GM18868 (cell line): ENCODE measurements around the gene ZNF408.

ENCODE experiments used
- ATAC-seq: cut with Tn5 transposase; IDR thresholded peaks from one replicate; pipeline ENCODE4 v1.9.1; 2021; ENCODE audit warnings: mild to moderate bottlenecking, moderate library complexity; ENCODE audit not compliant: unreplicated experiment

The ZNF408 gene

GRCh38 chr11:46675949-46676348, 24.9 kb upstream of the ZNF408 start:
- ATAC-seq: no peak

GRCh38 chr11:46676436-46677158, 24.2 kb upstream of the ZNF408 start:
- no peak for ATAC-seq

GRCh38 chr11:46677169-46677568, 23.7 kb upstream of the ZNF408 start:
- no peak for ATAC-seq

- ATAC-seq: no peak
Measured at GRCh38 chr11:46677991-46678740, 22.7 kb upstream of the ZNF408 start.

- no peak for ATAC-seq
Measured at GRCh38 chr11:46678741-46679130, 22.1 kb upstream of the ZNF408 start.

- ATAC-seq: no peak
Measured at GRCh38 chr11:46679241-46680163, 21.3 kb upstream of the ZNF408 start.

GRCh38 chr11:46680164-46680760, 20.6 kb upstream of the ZNF408 start:
- ATAC-seq: no peak

GRCh38 chr11:46680815-46681214, 20.0 kb upstream of the ZNF408 start:
- no peak for ATAC-seq

- no peak for ATAC-seq
Measured at GRCh38 chr11:46681814-46682213, 19.0 kb upstream of the ZNF408 start.

GRCh38 chr11:46682773-46683752, 17.8 kb upstream of the ZNF408 start:
- no peak for ATAC-seq

- no peak for ATAC-seq
Measured at GRCh38 chr11:46684367-46684766, 16.5 kb upstream of the ZNF408 start.

GRCh38 chr11:46686886-46687795, 13.7 kb upstream of the ZNF408 start:
- no peak for ATAC-seq

GRCh38 chr11:46690702-46691101, 10.1 kb upstream of the ZNF408 start:
- ATAC-seq: no peak

- no peak for ATAC-seq
Measured at GRCh38 chr11:46692450-46692849, 8.4 kb upstream of the ZNF408 start.

- ATAC-seq: no peak
Measured at GRCh38 chr11:46693597-46694012, 7.2 kb upstream of the ZNF408 start.

- no peak for ATAC-seq
Measured at GRCh38 chr11:46694072-46694471, 6.8 kb upstream of the ZNF408 start.

- ATAC-seq: no peak
Measured at GRCh38 chr11:46694607-46695006, 6.2 kb upstream of the ZNF408 start.

GRCh38 chr11:46695345-46696211, 5.3 kb upstream of the ZNF408 start:
- ATAC-seq: no peak
